Osteoblast (primary cell): ENCODE data around the gene ST3GAL3. TPM values are rescaled to one million over a fixed set of nuclear protein-coding genes. Genes with fewer than 3 reads are reported as not detected.

ENCODE experiments used
- DNase-seq: peaks from one replicate; pipeline ENCODE4 v3.0.0; 2011; ENCODE audit warnings: low spot score, mixed read lengths; ENCODE audit not compliant: insufficient read length; ENCODE audit errors: missing footprints
- H2AFZ ChIP-seq: 2 replicates; pipeline ENCODE4 v1.6.0; 2011; ENCODE audit warnings: mild to moderate bottlenecking, low read length
- H3K27ac ChIP-seq: 2 replicates; pipeline ENCODE4 v1.5.1; 2011; ENCODE audit warnings: mild to moderate bottlenecking, low read depth, low read length, moderate library complexity
- H3K27me3 ChIP-seq: 2 replicates; pipeline ENCODE4 v1.6.0; 2012; ENCODE audit warnings: mild to moderate bottlenecking, control low read depth, inconsistent platforms, low read length, moderate library complexity; ENCODE audit not compliant: insufficient read depth
- H3K36me3 ChIP-seq: 2 replicates; pipeline ENCODE4 v1.5.1; 2011; ENCODE audit warnings: mild to moderate bottlenecking, low read length, control low read depth, moderate library complexity; ENCODE audit not compliant: insufficient read depth
- H3K4me1 ChIP-seq: 2 replicates; pipeline ENCODE4 v1.5.1; 2011; ENCODE audit warnings: mild to moderate bottlenecking, low read length, control low read depth, moderate library complexity; ENCODE audit not compliant: insufficient read depth
- H3K4me2 ChIP-seq: 2 replicates; pipeline ENCODE4 v1.6.0; 2011; ENCODE audit warnings: mild to moderate bottlenecking, low read length; ENCODE audit not compliant: insufficient read depth
- H3K4me3 ChIP-seq: fragments of 200-600 bp; sonication (generic); 3 replicates; pipeline ENCODE4 v1.5.1; 2012; ENCODE audit warnings: mild to moderate bottlenecking, low read length, inconsistent platforms; ENCODE audit not compliant: insufficient read depth
- H3K79me2 ChIP-seq: 2 replicates; pipeline ENCODE4 v1.6.0; 2012; ENCODE audit warnings: mild to moderate bottlenecking, low read length, control low read depth, inconsistent platforms; ENCODE audit not compliant: insufficient read depth
- H3K9me3 ChIP-seq: 2 replicates; pipeline ENCODE4 v1.5.1; 2011; ENCODE audit warnings: low read depth, low read length, control low read depth
- H4K20me1 ChIP-seq: 2 replicates; pipeline ENCODE4 v1.6.0; 2012; ENCODE audit warnings: mild to moderate bottlenecking, low read length, control low read depth; ENCODE audit not compliant: insufficient read depth
- CTCF ChIP-seq: IDR thresholded peaks from 2 replicates; pipeline ENCODE4 v1.5.1; 2011; ENCODE audit warnings: mild to moderate bottlenecking, low read depth, low read length, moderate library complexity; ENCODE audit errors: extremely low read depth
- total RNA-seq: library from RNA; depleted of rRNA; stranded (reverse); fragments of >200 nt; gene quantifications from 2 replicates; pipeline ENCODE4 v1.2.3, GENCODE V29; 2012

Gene ST3GAL3
- total RNA-seq, 1 donor = 18.5 TPM

DNA sequence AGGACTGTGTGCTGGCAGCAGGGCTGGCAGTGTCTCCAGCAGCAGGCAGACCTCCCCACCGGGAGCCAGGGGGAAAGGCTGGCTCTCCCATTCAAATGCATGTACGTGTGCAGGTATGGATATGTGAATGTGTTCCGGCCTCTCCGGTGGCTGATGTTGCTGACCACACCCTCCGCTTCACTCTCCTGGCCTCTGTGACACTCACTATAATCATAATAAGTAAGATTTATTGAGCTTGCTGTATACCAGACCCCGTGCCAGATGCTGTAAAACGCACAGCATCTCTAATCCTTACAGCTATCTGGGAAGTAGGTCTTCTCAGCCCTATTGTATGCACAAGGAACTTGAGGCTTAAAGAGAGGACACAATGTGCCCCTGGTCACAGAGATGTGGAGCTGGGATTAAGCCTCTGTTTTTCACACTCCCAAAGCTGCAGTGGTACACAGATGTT is 205.7 kb downstream of the ST3GAL3 start:
- Histone ChIP-seq H3K79me2 (no peaks in the 10 kb centered on the region), H3K27ac (no peak overlapping the region), H4K20me1 (no peaks in the 10 kb centered on the region), H3K4me3 (no peak overlapping the region), H3K36me3 (peaks cover 3% of the 10 kb centered on the region), H3K9me3 (no peaks in the 10 kb centered on the region), H3K4me2 (no peak overlapping the region), H3K27me3 (no peaks in the 10 kb centered on the region), H3K4me1 (peaks cover 3% of the 10 kb centered on the region), H2AFZ (no peak overlapping the region)
- no peak for TF ChIP-seq CTCF
- no peak for DNase-seq

DNA sequence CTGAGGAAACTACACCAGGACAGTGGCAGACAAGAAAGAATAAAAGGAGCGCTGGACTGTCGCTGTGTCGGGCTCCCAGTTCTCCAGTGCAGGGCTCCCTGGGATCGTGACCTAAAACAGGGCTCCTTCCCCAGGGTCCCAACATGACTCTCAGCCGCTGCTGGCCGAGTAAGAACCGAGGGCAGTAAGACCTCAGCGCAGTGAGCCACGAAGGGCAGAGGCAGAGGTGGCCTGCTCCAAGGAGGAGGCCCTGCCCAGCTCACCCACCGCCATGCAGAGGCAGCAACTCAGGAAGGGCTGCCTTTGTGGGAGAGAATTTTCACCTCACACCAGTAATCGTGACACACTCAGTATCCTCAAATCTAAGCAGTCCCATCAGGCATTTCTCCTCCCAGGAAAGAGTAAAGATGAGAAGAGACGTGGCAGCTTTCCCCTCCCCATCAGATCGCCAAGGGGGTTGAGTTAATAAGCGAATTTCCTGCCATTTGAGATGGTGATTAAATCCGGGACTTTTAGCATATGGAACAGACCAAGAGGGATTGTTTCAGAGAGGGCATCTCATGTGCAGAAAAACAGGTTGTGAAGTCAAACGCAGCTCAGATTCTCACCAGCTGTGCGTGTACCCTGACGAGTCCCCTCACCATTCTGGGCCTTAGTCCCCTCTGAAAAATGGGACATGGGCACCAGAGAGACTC is 206.5 kb downstream of the ST3GAL3 start:
- no peaks in the 10 kb centered on the region for H4K20me1 ChIP-seq
- no peaks in the 10 kb centered on the region for H3K27me3 ChIP-seq
- no peaks in the 10 kb centered on the region for H3K9me3 ChIP-seq
- no peak for TF ChIP-seq CTCF
- H3K4me1 ChIP-seq = peaks cover 3% of the 10 kb centered on the region
- H3K79me2 ChIP-seq = no peaks in the 10 kb centered on the region
- peaks cover 3% of the 10 kb centered on the region for H3K36me3 ChIP-seq
- H3K27ac ChIP-seq = no peak overlapping the region
- H3K4me2 ChIP-seq = no peak overlapping the region
- no peak overlapping the region for H3K4me3 ChIP-seq
- no peak for DNase-seq
- no peak overlapping the region for H2AFZ ChIP-seq

GRCh38 chr1:43914576-43915525 is 207.5 kb downstream of the ST3GAL3 start:
- H3K27me3 ChIP-seq = no peaks in the 10 kb centered on the region
- no peak overlapping the region for H2AFZ ChIP-seq
- H3K4me1 ChIP-seq = peaks cover 3% of the 10 kb centered on the region
- H3K4me3 ChIP-seq = no peak overlapping the region
- DNase-seq = no peak
- no peaks in the 10 kb centered on the region for H3K9me3 ChIP-seq
- H3K4me2 ChIP-seq = no peak overlapping the region
- no peaks in the 10 kb centered on the region for H4K20me1 ChIP-seq
- no peaks in the 10 kb centered on the region for H3K79me2 ChIP-seq
- no peak for TF ChIP-seq CTCF
- peaks cover 3% of the 10 kb centered on the region for H3K36me3 ChIP-seq
- H3K27ac ChIP-seq = no peak overlapping the region

GRCh38 chr1:43919906-43920305 is 212.6 kb downstream of the ST3GAL3 start:
- no peak for TF ChIP-seq CTCF
- no peak overlapping the region for H3K27ac ChIP-seq
- H3K36me3 ChIP-seq = no peaks in the 10 kb centered on the region
- H3K9me3 ChIP-seq = no peaks in the 10 kb centered on the region
- H4K20me1 ChIP-seq = no peaks in the 10 kb centered on the region
- H3K79me2 ChIP-seq = no peaks in the 10 kb centered on the region
- H3K27me3 ChIP-seq = no peaks in the 10 kb centered on the region
- DNase-seq = no peak
- H3K4me3 ChIP-seq = no peak overlapping the region
- H3K4me2 ChIP-seq = no peak overlapping the region
- H3K4me1 ChIP-seq = peaks cover 21% of the 10 kb centered on the region
- H2AFZ ChIP-seq = no peak overlapping the region
